Medulla oblongata (tissue), 1 donor: ENCODE data around the gene BRAF.
A peak's percentile ranks its signal among the peaks of the same experiment; 100 is the strongest.
"Not testable (repeated sequence)": the region's sequence is repeated elsewhere in the genome, so short reads cannot be mapped to it uniquely, and the experiment has no call there.

Experiments used
- DNase-seq: peaks from one replicate; pipeline ENCODE4 v3.0.0-alpha.2; 2015; ENCODE audit errors: extremely low spot score

Gene BRAF

GRCh38 chr7:140877249-140877524, 47.5 kb downstream of the BRAF start:
- DNase-seq = no peak

GRCh38 chr7:140876519-140877248, 48.0 kb downstream of the BRAF start:
- no peak for DNase-seq

GRCh38 chr7:140873434-140873833, 51.3 kb downstream of the BRAF start:
- DNase-seq = no peak

GRCh38 chr7:140870003-140870402, 54.7 kb downstream of the BRAF start:
- DNase-seq = no peak

- DNase-seq = no peak
These were observed 55.3 kb downstream of the BRAF start for GRCh38 chr7:140869430-140869829.

GRCh38 chr7:140867467-140868462, 57.0 kb downstream of the BRAF start:
- DNase-seq = no peak

GRCh38 chr7:140866926-140867325, 57.8 kb downstream of the BRAF start:
- no peak for DNase-seq

GRCh38 chr7:140864732-140865131, 60.0 kb downstream of the BRAF start:
- DNase-seq = no peak

GRCh38 chr7:140863867-140864266, 60.9 kb downstream of the BRAF start:
- no peak for DNase-seq

- DNase-seq = no peak
These were observed 61.5 kb downstream of the BRAF start for GRCh38 chr7:140863184-140863583.

GRCh38 chr7:140857048-140857447, 67.7 kb downstream of the BRAF start:
- no peak for DNase-seq

GRCh38 chr7:140841166-140841715, 83.5 kb downstream of the BRAF start:
- no peak for DNase-seq

- DNase-seq = no peak
These were observed 93.0 kb downstream of the BRAF start for GRCh38 chr7:140831724-140832123.

- no peak for DNase-seq
These were observed 95.0 kb downstream of the BRAF start for GRCh38 chr7:140829720-140830119.

GRCh38 chr7:140828741-140829140, 96.0 kb downstream of the BRAF start:
- no peak for DNase-seq

GRCh38 chr7:140817383-140817782, 107.3 kb downstream of the BRAF start:
- not testable (repeated sequence) for DNase-seq

GRCh38 chr7:140810830-140811556, 113.7 kb downstream of the BRAF start:
- DNase-seq = peak; percentile 87

- no peak for DNase-seq
These were observed 114.3 kb downstream of the BRAF start for GRCh38 chr7:140810385-140810784.

GRCh38 chr7:140778975-140779374, 145.8 kb downstream of the BRAF start:
- no peak for DNase-seq

- DNase-seq = no peak
These were observed 146.2 kb downstream of the BRAF start for GRCh38 chr7:140778568-140778967.

GRCh38 chr7:140774371-140774770, 150.4 kb downstream of the BRAF start:
- no peak for DNase-seq

GRCh38 chr7:140773104-140773503, 151.6 kb downstream of the BRAF start:
- no peak for DNase-seq
